H1 (cell line): Measurements from ENCODE around the gene VIT.

Source experiments
- ATF3 ChIP-seq: IDR thresholded peaks from 2 replicates; pipeline ENCODE4 v1.6.1; 2011; ENCODE audit warnings: low read depth, mild to moderate bottlenecking, low read length; ENCODE audit not compliant: insufficient read depth
- CHD2 ChIP-seq: IDR thresholded peaks from 2 replicates; pipeline ENCODE4 v1.6.1; 2012; ENCODE audit warnings: low read length, improper control_type of control experiment
- CTCF ChIP-seq, 3 experiments: IDR thresholded peaks; 1 replicate in 2 of 3; 2 replicates in 1 of 3; pipeline versions ENCODE4 v1.5.1 to v1.6.1; 2011; ENCODE audit warnings: low read length in 3 of 3, mild to moderate bottlenecking in 3 of 3, inconsistent platforms in 2 of 3, low read depth in 1 of 3, moderate library complexity in 1 of 3; ENCODE audit not compliant: insufficient read depth in 1 of 3; ENCODE audit errors: control extremely low read depth in 1 of 3
- EZH2 ChIP-seq: fragments of 200-600 bp; sonication (generic); IDR thresholded peaks from 2 replicates; pipeline ENCODE4 v1.7.1; 2012; ENCODE audit warnings: low read depth, mild to moderate bottlenecking, moderate library complexity, low read length, inconsistent platforms; ENCODE audit not compliant: severe bottlenecking
- GTF2F1 ChIP-seq: IDR thresholded peaks from 2 replicates; pipeline ENCODE4 v1.6.1; 2012; ENCODE audit warnings: low read depth, low read length, improper control_type of control experiment, borderline replicate concordance
- MAX ChIP-seq: IDR thresholded peaks from 2 replicates; pipeline ENCODE4 v1.6.1; 2012; ENCODE audit warnings: inconsistent platforms
- NRF1 ChIP-seq: IDR thresholded peaks from 2 replicates; pipeline ENCODE4 v1.6.1; 2011; ENCODE audit warnings: mild to moderate bottlenecking, low read depth, low read length, improper control_type of control experiment
- POLR2A ChIP-seq, 2 experiments: IDR thresholded peaks; 1 replicate in 1 of 2; 2 replicates in 1 of 2; pipeline ENCODE4 v1.6.1; 2011; ENCODE audit warnings: low read depth in 2 of 2, low read length in 2 of 2, mild to moderate bottlenecking in 2 of 2; ENCODE audit errors: control extremely low read depth in 1 of 2
- TCF12 ChIP-seq: IDR thresholded peaks from 2 replicates; pipeline ENCODE4 v1.6.1; 2011; ENCODE audit warnings: low read depth, mild to moderate bottlenecking, low read length

- TF ChIP-seq EZH2 = no peak
- no peak for TF ChIP-seq POLR2A (IDR thresholded peaks at IDR 0.05; ENCODE audit: control extremely low read depth in 1 of 2, low read depth in 2 of 2, low read length in 2 of 2)
- no peak for TF ChIP-seq CTCF (IDR thresholded peaks at IDR 0.05; ENCODE audit: control extremely low read depth in 1 of 3, insufficient read depth in 1 of 3, low read depth in 1 of 3, low read length in 3 of 3)
- TF ChIP-seq MAX = no peak
- TF ChIP-seq CHD2 = no peak
- TF ChIP-seq GTF2F1 = no peak
- TF ChIP-seq ATF3 = no peak
- TF ChIP-seq NRF1 = no peak
- TF ChIP-seq TCF12 = 0 out of 2 replicates have a peak, but pooled peaks have one; percentile 45
These were observed 57.3 kb downstream of the VIT start for GRCh38 chr2:36753706-36754221.
